NCI-H82 (cell line): ENCODE measurements around the gene ARMC9.

Experiments
- DNase-seq: peaks from one replicate; lab custom pipeline; 2025; lab: John Stamatoyannopoulos, UW

Gene ARMC9

DNA sequence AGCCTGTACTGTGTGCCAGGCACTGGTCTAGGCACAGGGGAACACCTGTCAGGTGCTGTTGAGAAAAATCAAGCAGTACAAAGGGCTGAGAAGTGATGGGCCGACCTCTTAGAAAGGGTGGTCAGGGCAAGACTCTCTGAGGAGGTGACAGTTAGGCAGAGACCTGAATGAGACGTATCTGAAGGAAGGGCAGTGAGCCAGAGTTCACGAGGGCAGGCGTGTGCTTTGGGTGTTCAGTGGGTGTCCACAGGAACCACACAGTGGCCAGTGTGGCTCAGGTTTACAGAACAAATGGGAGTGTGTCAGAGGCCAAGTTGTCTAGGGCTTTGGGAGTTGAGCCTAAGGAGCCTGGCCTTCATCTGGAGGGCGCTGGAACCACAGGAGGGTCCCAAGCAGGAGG is 6.2 kb downstream of the ARMC9 start:
- no peak for DNase-seq

DNA sequence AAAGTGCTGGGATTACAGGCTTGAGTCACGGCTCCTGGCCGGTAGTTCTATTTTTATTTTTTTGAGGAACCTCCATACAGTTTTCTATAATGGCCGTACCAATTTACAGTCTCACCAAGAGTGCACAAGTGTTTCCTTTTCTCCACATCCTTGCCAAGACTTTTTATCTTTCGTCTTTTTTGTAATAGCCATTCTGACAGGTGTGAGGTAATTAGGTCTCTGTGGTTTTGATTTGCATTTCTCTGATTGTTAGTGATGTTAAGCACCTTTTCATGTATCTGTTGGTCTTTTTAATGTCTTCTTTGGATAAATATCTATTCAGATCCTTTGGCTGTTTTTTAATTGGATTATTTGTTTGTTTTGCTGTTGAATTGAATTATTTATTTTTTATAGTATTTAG is 9.3 kb downstream of the ARMC9 start:
- DNase-seq: no peak

DNA sequence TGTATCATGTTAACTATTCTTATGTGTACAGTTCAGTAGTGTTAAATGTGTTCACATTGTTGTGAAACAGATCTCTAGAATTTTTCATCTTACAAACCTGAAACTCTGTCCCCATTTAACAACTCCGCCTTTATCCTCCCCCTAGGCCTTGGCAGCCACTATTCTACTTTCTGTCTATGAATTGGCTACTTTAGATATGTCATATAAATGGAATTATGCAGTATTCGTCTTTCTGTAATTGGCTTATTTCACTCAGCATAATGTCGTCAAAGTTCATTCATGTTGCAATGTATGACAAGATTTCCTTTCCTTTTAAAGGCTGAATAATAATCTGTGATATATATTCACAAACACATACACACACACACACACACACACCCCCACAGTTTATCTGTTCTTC is 12.4 kb downstream of the ARMC9 start:
- no peak for DNase-seq

DNA sequence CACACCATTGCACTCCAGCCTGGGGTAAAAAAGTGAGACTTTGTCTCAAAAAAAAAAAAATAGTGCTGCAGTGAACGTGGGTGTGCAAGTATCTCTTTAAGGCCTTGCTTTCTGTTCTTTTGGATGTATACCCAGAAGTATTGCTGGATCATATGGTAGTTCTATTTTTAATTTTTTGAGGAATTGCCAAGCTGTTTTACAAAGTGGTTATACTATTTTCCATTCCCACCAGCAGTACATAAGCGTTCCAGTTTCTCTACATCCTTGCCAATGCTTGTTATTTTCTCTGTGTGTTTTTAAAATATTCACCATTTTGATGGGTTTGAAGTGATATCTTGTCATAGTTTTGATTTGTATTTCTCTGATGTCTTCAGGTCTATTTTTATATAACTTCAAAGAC is 13.1 kb downstream of the ARMC9 start:
- DNase-seq: no peak

DNA sequence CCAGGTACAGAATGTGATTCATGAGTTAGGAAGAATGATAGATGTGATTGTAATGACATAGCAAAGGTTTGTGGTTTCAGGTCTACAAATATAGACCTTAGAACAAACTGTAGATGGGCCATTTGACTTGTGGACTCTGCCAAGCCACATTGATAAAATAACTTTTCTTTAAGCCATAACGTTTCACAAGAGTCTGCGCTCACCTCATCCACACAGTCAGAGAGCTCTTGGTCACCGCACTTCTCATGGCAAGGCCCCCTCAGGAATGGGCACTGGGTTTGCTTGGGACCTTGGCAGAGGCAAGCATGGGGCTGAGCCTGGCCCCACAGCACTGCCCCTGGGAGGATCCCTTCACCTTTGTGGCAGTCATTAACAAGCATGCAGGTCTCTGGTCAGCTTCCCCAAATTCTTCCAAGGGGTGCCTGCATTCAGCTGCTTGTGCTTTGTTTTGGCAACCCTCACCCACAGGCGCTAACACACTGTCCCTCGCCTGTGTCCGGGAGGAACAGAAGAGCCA is 14.0 kb downstream of the ARMC9 start:
- DNase-seq: no peak

DNA sequence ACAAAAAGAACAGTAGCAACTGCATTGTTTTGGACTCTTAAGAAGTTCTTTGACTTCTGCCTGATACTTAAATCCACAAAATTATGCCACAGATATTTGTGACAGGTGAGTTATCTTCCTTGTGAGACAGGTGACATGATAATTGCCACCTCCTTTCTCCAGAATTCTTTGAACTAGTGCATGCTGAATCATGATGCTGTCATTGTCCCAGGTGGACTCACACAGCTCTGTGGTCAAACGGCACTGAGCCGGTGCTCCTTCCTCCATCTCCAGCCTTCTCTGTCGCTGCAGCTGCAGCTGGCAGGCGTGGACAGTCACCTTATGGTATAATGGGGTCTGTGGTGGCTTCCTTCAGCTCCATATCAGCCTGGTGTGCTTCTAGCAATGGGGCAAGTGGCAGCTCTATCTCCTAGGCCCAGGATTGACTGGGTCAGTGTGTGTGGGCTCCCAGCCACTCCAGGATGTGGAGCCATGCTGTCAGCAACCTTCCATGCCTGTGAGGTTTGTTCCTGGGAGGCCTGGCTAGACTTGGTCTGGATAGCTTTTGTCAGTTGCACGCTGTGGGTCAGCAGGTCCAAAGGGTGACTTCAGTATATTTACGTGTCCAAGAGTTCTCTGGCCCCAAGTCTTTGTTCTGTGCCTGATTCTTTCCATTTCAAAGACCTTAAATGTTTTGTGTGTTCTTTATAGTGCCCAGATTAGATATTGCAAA is 15.7 kb downstream of the ARMC9 start:
- no peak for DNase-seq

DNA sequence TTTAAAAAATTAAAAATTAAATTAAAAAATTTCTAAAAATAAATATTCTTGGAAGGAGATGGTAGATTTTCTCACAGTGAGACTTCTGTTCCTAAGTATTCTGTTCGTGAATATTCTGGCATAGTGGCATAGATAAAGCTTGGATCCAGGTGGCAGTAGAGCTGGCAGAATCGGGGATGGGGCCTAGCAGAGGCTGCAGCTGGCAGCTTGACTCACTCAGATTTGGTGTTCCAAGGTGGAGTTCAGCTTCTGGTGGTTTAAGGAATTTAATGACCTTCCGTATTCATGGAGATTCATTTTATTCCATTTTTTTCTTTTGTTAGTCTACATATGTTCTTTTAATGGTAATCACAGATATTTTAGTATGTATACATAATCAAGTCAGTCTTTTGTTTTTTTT is 19.9 kb downstream of the ARMC9 start:
- no peak for DNase-seq

DNA sequence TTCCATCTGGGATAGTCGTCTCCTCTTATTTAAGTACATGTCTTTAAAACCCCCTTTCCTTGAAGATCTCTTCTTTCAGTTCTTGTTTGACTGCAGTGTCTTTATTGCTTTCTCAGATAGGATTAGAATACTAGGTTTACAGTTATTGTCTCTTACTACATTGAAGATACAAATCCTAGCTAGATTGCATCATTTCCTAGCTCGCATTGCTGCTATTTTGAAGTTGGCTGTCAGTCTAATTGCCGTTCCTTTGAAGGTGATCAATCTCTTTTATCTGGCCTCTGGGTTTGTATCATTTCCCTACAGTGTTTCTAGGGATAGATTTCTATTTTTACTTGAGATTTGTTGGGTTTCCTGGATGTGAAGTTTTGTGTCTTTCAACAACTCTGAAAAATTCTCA is 20.9 kb downstream of the ARMC9 start:
- no peak for DNase-seq

DNA sequence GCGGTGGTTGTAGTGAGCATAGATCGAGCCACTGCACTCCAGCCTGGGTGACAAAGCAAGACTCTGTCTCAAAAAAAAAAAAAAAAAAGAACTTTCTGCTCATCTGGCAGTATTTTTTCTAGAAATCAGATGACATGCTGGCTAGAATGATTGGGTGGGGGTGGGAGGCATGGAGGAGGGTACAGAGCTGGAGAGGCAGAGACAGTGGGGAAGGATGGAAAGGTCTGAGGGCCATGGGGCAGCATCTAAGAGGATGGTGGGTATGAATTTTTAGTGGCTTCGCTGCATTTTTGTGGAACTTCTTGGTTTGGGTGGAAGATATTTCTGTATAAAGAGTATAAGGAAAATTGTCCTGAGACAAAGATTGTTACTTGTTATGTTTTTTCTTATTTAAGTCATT is 23.3 kb downstream of the ARMC9 start:
- DNase-seq: no peak

DNA sequence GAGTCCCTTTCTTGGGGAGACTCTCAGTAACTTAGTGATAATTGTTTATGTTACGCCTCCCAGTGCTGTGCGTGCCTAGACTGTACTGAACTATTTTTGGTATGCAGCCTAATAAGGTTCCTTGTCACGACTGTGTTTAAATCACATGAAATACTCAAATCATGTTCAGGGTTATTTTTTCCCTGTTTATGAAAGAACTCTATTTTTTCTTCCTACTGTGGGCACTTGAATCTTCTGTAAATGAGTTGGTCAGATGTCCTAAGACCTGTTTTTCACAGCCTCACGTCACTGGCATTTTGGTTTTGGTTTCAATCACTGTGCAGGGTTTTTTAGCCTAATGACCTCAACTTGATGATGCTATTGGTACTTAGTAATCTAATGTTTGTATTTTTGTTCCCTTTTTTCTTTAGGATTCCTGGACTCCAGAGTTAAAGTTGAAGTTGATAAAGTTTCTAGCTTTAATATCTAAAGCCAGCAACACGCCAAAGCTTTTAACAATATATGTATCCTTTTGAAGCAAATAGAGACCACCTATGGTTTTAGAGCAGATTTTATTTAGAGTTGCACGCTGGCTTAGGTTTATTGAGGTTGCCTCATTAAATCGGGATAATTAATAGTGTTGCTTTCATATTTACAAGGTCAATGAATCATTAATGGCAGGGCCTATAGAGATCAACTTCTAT is 24.0 kb downstream of the ARMC9 start:
- no peak for DNase-seq

DNA sequence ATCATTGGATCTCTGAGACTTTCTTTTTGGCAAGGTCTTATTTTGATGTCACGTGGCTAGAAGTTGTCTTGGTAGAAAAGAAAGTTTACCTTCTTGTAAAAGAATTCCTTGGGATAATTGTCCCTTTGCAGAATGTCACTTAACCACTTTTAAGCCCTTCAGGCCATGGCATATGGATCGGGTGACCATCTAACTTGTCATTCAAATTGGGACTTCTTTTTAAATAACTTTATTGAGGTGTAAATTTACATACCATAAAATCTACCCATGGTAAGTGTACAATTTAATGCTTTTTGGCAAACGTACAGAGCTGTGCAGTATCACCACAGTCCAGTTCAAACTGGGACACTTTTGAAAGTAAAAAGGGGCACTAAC is 24.6 kb downstream of the ARMC9 start:
- no peak for DNase-seq

DNA sequence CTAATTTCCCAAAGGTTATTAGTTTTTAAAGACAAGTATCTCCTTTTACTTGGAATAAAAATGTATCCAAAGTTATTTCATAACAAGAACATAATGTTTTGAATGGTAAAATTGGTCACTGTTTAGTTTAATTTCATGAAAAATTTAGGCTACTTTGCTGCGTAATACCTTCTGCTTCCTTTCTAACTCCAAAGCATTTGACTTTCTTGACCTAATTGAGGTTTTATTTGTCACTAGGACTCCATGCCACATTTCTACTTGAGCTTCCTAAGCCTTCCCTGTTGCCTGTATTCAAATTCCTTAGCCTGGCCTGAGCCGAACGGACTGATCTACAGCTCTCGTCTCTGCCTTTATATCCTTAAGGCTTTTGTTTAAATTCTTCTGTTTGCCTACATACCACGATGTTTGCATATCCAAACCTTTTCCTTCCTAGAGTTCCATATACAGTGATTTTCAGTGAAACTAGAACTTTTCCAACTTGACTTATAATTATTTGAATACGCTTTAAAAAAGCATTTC is 25.1 kb downstream of the ARMC9 start:
- DNase-seq: no peak

DNA sequence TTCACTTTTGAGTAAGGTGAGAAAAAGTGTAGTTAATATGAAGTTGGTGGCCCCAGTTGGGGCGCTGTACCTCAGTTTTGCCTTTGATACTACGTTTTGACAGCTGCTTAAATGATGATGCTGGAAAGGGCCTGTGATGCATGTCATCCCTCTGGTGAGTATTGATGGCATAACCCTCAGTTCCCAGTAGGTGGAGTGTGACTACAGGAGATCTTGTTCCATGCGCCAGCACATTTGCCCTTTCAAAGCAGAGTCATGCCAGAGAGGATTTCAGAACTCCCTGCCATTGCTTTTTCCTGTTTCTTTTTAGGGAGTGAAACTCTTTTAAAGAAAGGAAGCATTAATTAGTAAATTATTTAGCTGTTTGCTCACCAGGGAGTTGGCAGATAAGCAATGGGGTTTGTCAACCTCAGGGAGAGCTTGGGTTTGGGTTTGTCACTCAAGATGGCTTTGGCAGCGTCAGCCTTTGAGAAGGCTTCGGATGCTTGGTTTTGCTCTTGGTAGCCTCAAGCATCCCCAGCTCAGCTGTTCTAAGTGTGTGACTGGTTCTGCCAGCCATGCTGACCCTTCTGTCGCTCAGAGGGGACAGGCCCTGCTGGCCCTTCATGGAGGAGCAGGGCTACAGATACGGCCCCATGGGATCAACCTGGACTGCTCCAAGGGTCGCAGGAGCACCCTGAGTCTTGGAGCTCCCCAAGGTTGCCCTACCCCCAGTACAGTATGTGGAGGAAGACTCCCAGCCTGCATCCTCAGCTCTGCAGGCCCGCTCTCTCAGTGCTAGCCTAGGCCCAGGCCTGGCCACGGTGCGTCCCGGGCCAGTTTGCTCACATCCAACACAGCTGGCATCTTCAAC is 29.1 kb downstream of the ARMC9 start:
- DNase-seq: peak; percentile 87

DNA sequence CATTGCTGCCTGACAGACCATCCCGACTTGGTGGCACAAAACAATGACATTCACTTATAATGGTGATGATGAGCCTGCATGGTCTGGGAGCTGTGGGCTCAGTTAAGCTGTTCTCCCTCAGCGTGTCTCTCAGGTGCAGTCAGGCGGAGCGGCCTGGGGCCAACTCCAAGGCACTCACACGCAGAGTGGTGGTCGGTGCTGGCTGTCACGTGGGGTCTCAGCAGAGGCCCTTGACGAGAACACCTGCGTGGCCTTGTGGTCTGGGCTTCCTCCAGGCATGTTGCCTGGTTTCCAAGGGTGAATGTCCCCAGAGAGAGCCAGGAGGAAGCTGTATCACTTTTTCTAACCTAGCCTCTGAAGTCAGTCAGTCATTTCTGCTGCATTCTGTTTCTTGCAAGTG is 29.8 kb downstream of the ARMC9 start:
- no peak for DNase-seq

DNA sequence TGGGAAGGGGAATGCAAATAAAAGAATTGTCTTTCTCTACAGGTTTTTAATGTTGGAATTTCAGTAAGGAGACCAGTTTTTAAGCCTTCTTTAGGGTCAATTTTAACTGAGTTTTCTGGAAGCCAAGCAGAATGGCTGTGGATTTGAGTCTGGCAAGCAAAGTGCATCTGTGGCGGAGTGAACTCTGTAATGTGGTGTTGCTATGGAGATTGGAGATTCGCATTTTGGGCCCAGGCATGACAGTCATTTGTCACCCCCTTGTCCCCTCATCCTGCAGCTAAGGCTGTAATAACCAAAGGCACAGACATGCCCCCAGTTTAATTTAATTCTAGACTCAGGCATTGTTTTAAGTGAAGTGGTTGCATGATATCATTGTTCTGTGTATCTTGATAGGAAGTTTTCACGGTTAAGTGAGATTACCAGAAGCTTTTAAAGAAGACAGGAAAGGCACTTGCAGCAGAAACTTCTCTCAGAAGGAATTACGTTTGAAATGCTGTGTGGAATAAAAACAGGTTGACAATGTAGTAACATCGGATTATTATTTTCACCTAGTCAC is 30.6 kb downstream of the ARMC9 start:
- DNase-seq: no peak

DNA sequence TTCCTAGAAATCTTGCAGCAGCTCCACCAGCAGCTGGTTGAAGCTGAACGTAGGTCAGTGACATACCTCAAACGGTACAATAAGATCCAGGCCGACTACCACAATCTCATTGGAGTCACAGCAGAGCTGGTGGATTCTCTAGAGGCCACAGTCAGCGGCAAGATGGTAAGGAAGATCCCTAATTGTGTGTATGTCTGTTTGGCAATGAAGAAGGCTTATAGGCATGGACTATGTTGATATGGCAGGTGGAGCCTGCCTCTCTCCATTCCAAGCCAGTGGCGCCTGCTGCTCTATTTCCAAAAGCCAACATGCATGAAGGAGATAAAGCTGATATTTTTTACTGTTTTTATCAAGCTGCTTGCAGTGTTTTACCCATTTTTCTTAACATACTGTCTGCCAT is 36.8 kb downstream of the ARMC9 start:
- no peak for DNase-seq

DNA sequence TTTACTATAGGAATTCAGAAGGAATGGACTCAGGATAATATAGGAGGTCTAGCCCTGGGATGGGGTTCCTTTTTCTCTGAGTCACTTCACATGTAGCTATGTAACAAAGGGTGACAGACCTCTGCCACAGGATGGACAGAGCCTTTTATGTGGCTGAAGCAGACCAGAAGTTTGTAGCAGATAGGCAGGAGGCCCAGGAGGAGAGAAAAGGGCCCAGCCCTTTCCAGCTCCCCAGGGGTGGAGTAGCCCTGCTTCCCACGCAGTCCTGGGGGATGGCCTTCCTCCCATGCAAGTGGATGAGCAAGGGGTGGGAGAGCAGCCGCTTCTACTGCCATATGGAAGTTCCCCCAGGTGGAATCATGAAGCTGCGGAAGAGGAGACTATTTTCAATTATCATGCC is 40.3 kb downstream of the ARMC9 start:
- no peak for DNase-seq

DNA sequence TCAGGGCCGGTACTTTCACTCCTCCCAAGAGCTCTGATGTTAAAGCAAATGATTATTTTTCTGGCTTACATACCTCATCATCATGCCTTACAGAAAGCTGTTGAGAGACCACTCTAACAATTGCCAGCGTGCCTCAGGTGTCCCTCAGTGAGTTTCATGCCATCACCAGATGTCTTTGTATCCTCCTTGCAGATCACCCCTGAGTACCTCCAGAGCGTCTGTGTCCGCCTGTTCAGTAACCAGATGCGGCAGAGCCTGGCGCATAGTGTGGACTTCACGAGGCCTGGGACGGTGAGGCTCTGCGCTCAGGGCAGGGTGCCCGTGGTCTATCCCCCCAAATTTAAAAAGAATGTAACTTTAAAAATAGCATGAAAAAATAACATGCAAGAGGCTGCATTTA is 41.3 kb downstream of the ARMC9 start:
- DNase-seq: no peak

DNA sequence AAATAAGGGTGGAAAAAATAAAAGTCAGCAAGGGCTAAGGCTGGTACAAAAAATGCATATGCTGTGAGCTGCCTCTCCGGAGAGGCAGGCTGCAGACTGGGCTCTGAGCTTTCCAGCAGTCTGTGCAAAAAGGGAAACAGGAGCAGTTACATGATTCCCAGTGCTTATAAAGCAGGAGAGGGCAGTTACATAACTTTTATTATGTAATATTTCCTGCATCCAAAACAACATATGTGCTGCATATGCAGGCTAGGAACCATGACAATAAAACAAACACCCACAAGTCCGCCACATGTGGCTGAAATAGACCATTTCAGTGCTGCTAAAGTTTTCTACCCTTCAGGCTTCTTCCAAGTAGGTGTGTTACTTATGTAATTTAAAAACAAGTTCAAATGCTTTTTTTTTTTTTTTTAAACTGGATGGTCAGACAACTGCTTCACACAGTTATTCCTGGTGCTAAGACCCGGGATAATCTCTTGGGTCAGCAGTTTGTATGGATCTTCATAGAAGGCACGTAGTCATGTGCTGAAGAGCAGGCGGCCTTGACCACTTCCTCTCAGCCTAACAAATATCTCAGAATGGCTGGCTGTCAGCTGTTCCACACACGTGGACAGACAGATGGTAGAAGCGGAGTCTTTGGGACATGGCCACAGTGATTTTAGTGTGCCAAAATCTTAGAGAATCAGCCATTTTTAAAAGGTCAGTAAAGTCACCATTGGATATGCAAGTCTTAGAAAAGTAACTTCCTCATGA is 43.5 kb downstream of the ARMC9 start:
- DNase-seq: no peak

DNA sequence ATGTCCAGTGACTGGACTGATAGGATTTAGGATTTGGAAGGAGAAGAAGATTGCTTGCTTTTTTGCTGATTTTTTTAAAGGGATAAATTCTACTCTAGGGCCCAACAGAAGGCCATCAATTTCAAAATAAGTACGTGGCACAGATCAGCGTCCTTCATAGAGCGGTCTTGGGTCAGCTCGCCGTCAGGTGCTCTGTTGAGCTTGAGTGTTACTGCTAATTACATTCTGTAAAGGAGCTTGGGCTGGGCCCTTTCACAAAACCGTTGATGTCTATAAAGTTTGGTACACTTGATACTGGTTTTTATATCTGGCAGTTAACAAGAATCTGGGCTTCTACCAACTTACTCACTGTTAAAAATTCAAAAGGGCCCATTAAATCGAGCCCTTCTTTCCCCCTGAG is 45.4 kb downstream of the ARMC9 start:
- no peak for DNase-seq

DNA sequence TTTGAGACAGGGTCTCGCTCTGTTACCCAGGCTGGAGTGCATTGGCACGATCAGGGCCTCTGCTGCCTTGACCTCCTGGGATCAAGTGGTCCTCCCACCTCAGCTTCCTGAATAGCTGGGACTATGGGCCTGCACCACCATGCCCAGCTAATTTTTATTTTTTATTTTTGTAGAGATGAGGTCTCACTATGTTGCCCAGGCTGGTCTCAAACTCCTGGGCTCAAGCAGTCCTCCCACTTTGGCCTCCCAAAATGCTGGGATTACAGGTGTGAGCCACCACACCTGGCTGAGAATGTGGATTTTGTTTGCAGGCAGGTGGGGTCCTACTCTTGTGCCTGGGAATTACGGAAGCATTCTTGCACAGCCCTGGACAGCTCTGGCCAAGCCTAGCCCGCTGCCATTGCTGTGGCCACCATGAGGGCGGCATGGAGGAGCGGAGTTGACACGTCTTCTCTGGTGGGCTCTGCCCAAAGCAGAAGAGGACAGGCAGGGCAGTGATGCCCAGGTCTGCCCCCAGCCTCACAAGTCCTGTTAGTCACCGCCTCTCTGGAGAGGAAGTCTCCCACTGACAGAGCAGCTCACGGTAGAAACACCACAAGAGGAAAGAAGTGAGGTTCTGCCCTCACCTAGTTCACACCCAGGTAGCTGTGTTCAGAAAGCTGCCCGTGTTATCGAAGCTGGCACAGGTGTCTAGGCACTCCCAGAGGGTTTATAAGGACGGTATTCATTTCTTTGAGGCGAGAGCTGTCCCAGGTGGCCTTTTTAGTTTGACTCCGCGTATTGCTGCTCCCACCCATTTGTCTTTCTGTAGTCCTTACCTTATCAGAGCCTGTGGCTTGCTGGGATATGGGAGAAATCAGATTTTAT is 46.2 kb downstream of the ARMC9 start:
- DNase-seq: no peak
